Fibroblast of skin of abdomen (primary cell): Measurements from ENCODE around the gene PNO1.

Experiments
- DNase-seq: peaks from one replicate; pipeline ENCODE4 v3.0.0-alpha.2; 2013

The PNO1 gene

DNA sequence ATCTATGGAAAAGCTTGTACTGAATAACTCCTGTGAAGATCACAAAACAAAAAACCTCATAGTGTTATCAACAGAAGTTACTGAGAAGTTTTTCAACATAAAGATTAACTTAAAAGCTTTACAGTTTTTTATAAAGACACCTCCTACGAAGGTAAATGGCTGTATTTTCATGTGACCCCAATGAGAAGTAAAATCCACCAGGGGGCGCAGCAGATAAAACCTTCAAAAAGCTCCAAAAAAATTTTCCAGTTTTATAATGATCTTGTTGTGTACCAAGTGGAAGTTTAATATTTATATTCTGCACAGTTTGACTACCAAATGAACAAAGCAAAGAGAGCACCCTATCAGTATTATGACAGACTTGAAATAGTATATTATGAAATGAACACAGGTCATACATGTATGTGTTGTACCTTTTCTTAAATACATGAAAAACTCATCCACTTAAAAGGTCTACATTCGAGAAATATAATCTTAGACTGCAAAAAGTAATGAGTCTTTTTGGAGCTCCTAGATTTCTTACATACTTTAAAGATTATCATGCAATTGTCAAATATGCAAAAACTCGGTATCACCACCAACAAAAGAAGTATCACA lies 38.5 kb downstream of the PNO1 start:
- peak; percentile 17 for DNase-seq

DNA sequence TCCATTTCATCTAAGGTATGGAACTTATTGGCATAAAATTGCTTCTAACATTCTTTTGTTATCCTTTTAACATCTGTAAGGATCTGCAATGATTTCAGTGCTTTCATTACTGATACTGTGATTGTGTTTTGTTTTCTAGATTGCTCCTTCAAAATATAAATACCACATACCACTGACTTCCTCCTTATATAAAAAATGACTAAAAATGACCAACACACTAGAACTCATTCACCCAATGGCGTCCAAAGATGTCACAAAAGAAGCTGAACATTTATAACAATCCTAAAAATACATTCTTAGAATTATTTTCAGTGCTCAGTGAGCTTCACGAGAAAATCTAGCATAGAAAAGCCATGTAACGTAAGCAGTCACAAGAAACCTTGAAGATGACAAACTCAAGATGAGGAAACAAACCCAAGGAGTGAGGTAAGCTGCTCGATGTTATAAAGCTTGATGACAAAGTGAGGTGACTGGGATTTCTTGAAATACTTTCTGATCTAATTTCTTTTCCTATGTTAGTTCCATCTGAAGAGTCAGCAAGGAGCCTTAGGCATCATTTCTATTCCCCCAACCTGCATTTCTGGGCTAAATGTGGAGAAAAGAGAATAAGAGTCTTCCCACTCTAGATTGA lies 42.6 kb downstream of the PNO1 start:
- DNase-seq = no peak

DNA sequence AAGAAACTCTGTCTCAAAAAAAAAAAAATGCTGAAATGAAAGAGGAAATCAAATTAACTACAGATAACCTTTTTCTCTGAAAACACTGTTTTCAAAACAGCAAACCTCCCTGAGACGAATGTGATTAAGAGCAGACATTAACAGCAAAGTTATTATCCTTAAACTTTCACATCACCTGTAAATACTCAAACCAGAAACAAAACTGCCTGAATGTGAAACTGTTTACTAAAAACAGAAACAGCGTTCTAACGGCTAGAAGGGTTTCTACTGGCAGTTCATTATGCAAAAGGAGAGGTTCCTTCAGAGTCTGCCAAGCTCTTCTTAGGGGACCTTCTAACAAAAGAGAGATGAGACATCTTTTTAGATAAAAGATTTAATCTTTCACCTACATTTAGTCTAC lies 45.9 kb downstream of the PNO1 start:
- DNase-seq = no peak

DNA sequence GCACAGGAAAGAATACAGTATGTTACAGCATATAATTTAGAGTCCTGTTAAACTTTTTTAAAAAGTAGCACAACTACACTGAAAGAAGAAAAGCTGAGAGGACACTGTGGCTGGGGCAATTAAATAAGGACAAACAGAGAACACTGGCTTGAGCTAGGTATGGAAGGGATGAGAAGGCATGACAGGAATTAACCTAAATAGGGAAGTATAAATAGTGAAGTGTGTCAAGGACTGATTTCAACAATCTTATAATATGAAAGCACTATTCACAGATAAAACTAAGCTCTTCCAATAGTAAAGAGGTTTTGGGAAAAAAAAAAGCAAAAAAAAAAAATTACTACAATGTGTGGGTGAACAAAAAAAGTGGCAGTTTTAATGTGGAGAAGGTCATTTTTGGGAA lies 49.1 kb downstream of the PNO1 start:
- DNase-seq = no peak

DNA sequence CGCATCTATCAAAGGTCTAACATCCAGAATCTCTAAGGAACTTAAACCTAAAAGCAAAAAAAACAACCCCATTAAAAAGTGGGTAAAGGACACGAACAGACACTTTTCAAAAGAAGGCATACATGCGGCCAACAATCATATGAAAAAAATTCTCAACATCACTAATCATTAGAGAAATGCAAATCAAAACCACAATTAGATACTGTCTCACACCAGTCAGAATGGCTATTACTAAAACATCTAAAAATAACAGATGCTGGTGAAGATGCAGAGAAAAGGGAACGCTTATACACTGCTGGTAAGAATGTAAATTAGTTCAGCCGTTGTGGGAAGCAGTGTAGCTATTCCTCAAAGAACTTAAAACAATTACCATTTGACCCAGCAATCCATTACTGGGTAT lies 56.7 kb downstream of the PNO1 start:
- DNase-seq = no peak

DNA sequence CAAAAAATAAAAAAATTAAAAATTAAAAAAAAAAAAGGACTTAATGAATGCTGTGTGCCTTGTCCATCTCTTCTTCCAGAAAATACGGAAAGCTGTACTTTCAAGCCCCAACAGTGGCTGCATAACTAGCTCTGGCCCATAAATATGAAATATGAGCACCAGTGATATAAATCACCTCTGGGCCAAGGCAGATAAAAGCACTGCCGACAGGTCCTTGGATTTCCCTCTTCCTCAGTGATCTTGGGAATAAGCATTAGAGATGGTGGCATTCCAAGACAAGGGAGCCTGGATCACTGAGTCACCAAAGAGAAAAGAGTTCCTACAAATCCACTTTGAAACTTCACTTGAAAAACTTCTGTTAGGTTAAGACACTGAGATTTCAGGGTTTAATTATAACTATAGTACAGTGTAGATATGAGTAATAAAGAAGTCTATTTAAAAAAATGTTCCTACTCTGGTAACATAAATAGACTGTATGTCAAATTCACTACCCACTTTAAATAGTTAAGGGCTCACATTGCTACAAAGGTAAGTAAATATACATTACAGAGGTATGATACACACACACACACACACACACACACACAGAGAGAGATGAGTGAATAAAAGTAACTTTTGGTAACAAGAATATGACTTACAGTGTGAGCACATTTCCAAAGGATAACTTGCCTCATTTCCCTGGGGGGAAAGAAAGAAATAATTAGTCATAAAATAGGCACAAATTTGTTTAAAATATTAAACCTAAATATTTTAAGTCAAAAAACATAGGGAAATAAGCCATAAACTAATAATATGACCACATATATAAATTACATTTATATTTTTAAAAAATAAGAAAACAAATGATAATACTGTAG lies 59.0 kb downstream of the PNO1 start:
- DNase-seq = peak; percentile 67

DNA sequence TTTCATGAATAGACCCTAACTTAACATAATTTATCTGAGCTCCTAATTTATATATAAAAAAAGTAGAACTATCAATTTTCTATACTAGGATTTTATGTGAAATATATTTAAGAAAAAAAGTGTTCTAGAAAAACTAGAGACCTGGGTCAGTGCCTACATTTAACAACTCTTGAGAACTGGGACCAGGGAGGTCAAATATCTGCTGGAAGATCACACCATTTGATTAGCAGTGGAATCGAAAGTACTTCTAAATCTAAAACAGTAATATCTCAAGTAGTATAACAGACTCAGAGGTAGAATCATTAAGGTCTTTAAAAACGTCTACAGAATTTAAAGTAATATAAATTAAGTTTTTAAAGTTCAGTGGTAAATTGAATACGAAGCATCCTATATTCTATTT lies 60.0 kb downstream of the PNO1 start:
- no peak for DNase-seq

DNA sequence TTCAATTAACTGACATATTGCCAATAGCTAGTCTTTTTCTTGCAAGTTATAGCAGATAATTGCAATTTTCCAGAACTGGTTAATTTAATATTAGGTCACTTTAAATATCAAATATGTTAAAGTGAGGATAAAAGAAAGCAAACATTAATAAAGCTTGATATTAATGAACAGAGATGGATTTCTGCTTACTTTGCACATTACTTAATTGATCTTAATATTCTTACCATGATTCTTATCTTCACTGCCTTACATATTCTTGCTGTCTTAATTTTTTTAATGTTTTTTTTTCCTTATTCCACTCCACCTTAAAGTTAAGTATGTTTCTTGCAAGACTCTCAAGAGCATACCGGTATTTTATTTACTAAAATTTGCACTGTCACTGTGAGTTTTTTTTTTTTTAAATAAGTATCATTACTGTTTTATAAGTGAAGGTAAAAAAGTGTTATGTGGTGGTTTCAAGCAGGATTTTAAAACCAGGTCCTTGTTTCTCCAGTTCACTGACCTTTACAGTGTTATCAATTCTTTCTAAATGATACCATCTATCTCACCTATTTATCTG lies 60.7 kb downstream of the PNO1 start:
- no peak for DNase-seq

DNA sequence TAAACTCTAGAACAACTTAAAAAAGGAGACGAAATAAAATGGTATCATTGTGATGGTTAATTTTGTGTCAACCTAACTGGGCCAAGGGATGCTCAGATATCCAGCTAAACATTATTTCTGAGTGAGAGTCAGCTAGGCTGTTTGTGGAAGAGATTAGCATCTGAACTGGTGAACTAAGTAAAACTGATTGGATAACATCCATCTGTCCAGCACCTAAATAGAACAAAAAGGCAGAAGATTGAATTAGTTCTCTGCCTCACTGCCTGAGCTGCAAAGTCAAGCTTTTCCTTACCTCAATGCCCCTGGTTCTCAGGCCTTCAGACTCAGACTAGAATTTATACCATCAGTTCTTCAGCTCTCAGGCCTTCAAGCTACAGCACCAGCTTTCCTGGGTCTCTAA lies 64.6 kb downstream of the PNO1 start:
- no peak for DNase-seq

DNA sequence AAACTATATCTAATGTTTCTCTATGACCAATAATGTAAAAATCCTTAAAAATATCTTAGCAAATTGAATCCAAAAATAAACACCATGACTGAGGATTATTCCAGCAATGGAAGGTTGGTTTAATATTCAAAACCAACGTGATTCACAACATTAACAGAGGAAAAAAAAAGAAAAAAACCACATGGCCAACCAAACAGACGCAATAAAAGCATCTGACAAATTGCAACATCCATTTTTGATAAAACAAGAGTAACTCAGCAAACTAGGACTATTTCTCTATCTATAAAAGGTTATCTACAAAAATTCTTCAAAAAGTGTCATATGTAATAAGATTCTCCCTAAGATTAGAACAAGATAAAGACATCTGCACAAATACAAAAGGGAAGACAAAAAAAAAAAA lies 65.7 kb downstream of the PNO1 start:
- DNase-seq = no peak

DNA sequence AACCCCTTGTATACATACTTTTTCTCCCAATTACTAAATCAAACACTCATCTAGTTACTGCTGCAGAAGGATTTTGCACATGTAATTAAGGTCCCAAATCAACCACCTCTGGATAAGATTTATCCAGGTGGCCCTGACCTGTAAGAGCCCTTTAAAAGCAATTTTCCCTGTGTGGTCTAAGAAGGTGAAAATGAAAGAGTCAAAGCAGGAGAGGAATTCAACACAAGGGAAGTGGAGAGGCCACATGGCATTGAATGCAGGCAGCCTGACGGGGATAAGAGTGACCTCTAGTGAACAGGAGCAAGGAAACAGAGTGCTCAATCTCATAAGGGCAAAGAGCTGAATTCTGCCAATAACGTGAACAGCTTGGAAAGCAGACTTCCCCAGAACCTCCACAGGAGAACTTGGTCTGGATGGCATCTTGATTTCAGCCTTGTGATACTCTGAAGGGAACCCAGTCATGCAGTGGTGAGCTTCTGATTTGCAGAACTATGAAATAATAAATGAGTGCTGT lies 67.5 kb downstream of the PNO1 start:
- peak; percentile 25 for DNase-seq
